AG10803 (cell line): ENCODE measurements around the gene NFYC.

Experiments used
- DNase-seq: peaks from one replicate; pipeline ENCODE4 v3.0.0; 2010; ENCODE audit warnings: low read depth
- H3K4me3 ChIP-seq: 2 replicates; pipeline ENCODE4 v1.5.1; 2011; ENCODE audit warnings: mild to moderate bottlenecking, low read length, control low read depth
- CTCF ChIP-seq: conservative IDR thresholded peaks from 2 replicates; pipeline ENCODE4 v1.5.1; 2011; ENCODE audit warnings: mild to moderate bottlenecking, low read length, control low read depth, inconsistent platforms

NFYC gene

GRCh38 chr1:40691538-40692428 lies at the start of gene NFYC:
TSS of gene NFYC (plus strand) at chr1:40691704. CDS start at chr1:40738844, 47,140 bp downstream.
- peak; percentile 97 for DNase-seq
- no peak for TF ChIP-seq CTCF
- H3K4me3 ChIP-seq = peak within 1 kb of the TSS; percentile 92

- no peak overlapping the region for H3K4me3 ChIP-seq
- DNase-seq = no peak
- no peak for TF ChIP-seq CTCF
Measured at GRCh38 chr1:40645118-40645680, 46.3 kb upstream of the NFYC start.

- TF ChIP-seq CTCF = no peak
- no peak overlapping the region for H3K4me3 ChIP-seq
- DNase-seq = peak; percentile 27
Measured at GRCh38 chr1:40646315-40646714, 45.2 kb upstream of the NFYC start.

- no peak for TF ChIP-seq CTCF
- DNase-seq = no peak
- H3K4me3 ChIP-seq = no peak overlapping the region
Measured at GRCh38 chr1:40648200-40648599, 43.3 kb upstream of the NFYC start.

GRCh38 chr1:40648928-40649591 lies 42.4 kb upstream of the NFYC start:
- no peak for TF ChIP-seq CTCF
- DNase-seq = no peak

GRCh38 chr1:40649592-40649930 lies 41.9 kb upstream of the NFYC start:
- DNase-seq = no peak
- TF ChIP-seq CTCF = no peak
- H3K4me3 ChIP-seq = no peak overlapping the region

More at GRCh38 chr1:40648928-40649591, 42.4 kb upstream of the NFYC start:
- H3K4me3 ChIP-seq = no peak overlapping the region
